Epithelial cell of proximal tubule (primary cell): ENCODE measurements around the gene RCE1. TPM values are rescaled to one million over a fixed set of nuclear protein-coding genes. Genes with fewer than 3 reads are reported as not detected.

Experiments used
- DNase-seq: peaks from one replicate; pipeline ENCODE4 v3.0.0-alpha.2; 2011; ENCODE audit warnings: low read depth
- H3K4me3 ChIP-seq: 2 replicates; pipeline ENCODE4 v1.5.1; 2011; ENCODE audit warnings: low read depth, mild to moderate bottlenecking, low read length
- total RNA-seq: library from RNA; depleted of rRNA; stranded (reverse); fragments of >200 nt; gene quantifications from 2 replicates; pipeline ENCODE4 v1.2.3, GENCODE V29; 2015
- TF ChIP-seq, protein P1 (sequence below): conservative IDR thresholded peaks from 2 replicates; pipeline ENCODE4 v1.5.1; 2012; ENCODE audit warnings: low read depth, mild to moderate bottlenecking, low read length

RCE1 gene
- total RNA-seq, 1 donor from 2014 or later: 41.7 TPM

DNA sequence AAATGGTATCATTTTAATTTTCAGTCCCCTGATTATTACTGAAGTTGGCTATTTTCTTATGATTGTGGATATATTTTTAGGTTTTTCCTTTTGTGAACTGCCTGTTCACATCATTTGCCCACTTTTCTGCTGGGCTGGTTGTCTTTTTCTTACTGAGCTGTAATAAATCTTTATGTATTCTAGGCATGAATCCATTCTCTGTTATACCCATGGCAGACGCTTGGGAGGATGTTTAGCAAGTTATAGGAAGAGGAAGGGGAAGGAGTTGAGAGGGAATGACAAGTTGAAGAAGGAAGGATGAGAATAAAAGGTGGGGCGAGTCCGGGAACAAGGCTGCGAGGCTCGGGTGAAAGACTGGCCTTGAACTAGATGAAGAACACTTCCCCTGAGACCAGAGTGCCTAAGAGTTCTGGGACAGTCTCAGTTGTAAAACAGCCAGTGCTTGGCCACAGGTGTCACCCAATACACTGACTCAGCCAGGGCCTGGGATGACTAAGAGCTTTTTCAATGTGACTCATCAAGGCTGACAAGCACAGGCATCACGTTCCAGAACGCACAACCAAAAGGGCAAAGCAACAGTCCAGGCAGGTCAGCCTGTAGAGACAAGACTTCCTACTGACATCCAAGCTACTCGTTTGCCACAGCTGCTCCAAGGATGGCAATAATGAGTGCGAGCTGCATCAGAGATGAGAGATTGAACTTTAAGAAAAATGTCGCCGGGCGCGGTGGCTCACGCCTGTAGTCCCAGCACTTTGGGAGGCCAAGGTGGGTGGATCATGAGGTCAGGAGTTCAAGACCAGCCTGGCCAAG lies 48.8 kb downstream of the RCE1 start:
- TF ChIP-seq, protein P1, sequence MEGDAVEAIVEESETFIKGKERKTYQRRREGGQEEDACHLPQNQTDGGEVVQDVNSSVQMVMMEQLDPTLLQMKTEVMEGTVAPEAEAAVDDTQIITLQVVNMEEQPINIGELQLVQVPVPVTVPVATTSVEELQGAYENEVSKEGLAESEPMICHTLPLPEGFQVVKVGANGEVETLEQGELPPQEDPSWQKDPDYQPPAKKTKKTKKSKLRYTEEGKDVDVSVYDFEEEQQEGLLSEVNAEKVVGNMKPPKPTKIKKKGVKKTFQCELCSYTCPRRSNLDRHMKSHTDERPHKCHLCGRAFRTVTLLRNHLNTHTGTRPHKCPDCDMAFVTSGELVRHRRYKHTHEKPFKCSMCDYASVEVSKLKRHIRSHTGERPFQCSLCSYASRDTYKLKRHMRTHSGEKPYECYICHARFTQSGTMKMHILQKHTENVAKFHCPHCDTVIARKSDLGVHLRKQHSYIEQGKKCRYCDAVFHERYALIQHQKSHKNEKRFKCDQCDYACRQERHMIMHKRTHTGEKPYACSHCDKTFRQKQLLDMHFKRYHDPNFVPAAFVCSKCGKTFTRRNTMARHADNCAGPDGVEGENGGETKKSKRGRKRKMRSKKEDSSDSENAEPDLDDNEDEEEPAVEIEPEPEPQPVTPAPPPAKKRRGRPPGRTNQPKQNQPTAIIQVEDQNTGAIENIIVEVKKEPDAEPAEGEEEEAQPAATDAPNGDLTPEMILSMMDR: peak; percentile 15
- no peak overlapping the region for H3K4me3 ChIP-seq
- DNase-seq: peak; percentile 85

DNA sequence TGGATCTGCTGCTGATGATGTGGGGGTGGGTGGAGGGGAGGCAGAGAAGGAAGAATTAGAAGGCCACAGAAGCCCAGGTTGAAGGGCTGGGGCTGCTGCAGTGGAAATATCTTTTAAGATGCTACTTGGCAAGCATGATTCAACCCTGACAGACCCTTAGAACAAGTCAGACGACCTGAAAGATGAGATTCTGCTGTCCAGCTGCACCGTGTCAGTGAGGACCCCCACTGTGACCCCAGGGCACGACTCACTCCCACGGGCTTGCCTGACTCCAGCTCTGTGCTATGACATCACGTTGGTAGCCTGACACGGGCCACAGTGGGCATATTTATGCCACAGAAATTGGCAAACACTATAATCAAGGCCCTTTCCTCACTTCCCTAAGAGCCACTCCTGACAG lies 49.7 kb downstream of the RCE1 start:
- no peak for DNase-seq
- no peak overlapping the region for H3K4me3 ChIP-seq
- TF ChIP-seq, protein P1: no peak

DNA sequence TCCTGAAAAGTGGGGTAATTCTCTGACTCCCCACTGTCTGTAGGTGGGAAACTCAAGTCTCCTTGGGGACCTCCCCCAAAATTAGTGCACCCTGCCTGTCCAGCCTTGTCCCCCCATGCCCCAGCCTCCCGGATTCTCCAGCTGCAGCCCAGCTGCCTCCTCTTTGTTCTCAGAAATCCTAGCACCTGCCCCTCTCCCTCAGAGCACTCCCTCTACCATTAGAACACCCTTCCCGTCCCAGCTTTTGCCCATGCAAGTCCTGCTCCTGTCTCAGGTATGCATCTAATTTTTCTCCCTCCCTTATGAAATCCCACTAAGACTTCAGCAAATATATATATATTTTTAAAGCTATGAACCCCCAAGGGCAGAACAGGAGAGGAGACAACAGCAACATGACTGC lies 50.9 kb downstream of the RCE1 start:
- no peak for DNase-seq
- H3K4me3 ChIP-seq: no peak overlapping the region

More for the DNA sequence above, 50.9 kb downstream of the RCE1 start:
- TF ChIP-seq, protein P1: no peak

Other genes with a start within 250 kb of the RCE1 start
- gene RBM14, start 226.8 kb upstream of the RCE1 start, total RNA-seq: 40.4 and 73.7 TPM in 2 replicates
- gene RBM4, start 204.7 kb upstream of the RCE1 start, total RNA-seq: 105 and 133 TPM in 2 replicates
- 4.0 and 17.3 TPM in 2 replicates for gene RBM4B, start 165.6 kb upstream of the RCE1 start, total RNA-seq
- gene SPTBN2, start 114.2 kb upstream of the RCE1 start, total RNA-seq: 63.9 and 78.9 TPM in 2 replicates
- 37.9 and 50.5 TPM in 2 replicates for gene LRFN4, start 13.6 kb downstream of the RCE1 start, total RNA-seq
- 4.7 and 10.6 TPM in 2 replicates for gene PC, start 114.9 kb downstream of the RCE1 start, total RNA-seq
- not detected in 2 replicates for gene C11orf86, start 131.9 kb downstream of the RCE1 start, total RNA-seq
- gene SYT12, start 179.7 kb downstream of the RCE1 start, total RNA-seq: 0.43 and 0.58 TPM in 2 replicates
- 51.4 and 86.8 TPM in 2 replicates for gene RHOD, start 213.4 kb downstream of the RCE1 start, total RNA-seq